Erythroblast (primary cell): ENCODE data around the gene SHF.

Source experiments
- GATA1 ChIP-seq: IDR thresholded peaks from 2 replicates; pipeline ENCODE4 v1.6.1; 2011; ENCODE audit warnings: low read depth, mild to moderate bottlenecking, control low read depth, low read length, moderate library complexity
- POLR2A ChIP-seq: IDR thresholded peaks from 2 replicates; pipeline ENCODE4 v1.6.1; 2011; ENCODE audit warnings: mild to moderate bottlenecking, low read length

- TF ChIP-seq POLR2A = no peak
- no peak for TF ChIP-seq GATA1
Observed at GRCh38 chr15:45144775-45145174, 43.0 kb downstream of the SHF start.
